Spleen (tissue), 11 donors: Measurements from ENCODE around the gene DNTT. TPM values are rescaled to one million over a fixed set of nuclear protein-coding genes. Genes with fewer than 3 reads are reported as not detected.
"Not testable (repeated sequence)": the region's sequence is repeated elsewhere in the genome, so short reads cannot be mapped to it uniquely, and the experiment has no call there.

ENCODE experiments used
- DNase-seq: peaks from one replicate; pipeline ENCODE4 v3.0.0-alpha.2; 2020
- H3K27ac ChIP-seq, 8 donors: fragments of 200-600 bp; sonication (generic) in 7 of 8; 1 replicate in 4 of 8; 2 replicates in 4 of 8; pipeline versions ENCODE4 v1.5.0 to v1.8.0; 2016 to 2021; ENCODE audit warnings: inconsistent platforms in 4 of 8, mild to moderate bottlenecking in 4 of 8, moderate library complexity in 1 of 8
- H3K27me3 ChIP-seq, 7 donors: fragments of 200-600 bp; sonication (generic) in 6 of 7; replicated peaks in 1 of 7; 1 replicate in 4 of 7; 2 replicates in 3 of 7; pipeline versions ENCODE4 v1.5.0 to v1.8.0; 2016 to 2021; ENCODE audit warnings: inconsistent platforms in 3 of 7, mild to moderate bottlenecking in 1 of 7
- H3K36me3 ChIP-seq, 6 donors: fragments of 200-600 bp; sonication (generic) in 5 of 6; 1 replicate in 4 of 6; 2 replicates in 2 of 6; pipeline versions ENCODE4 v1.5.0 to v1.8.0; 2016 to 2021; ENCODE audit warnings: inconsistent platforms in 2 of 6
- H3K4me1 ChIP-seq, 6 donors: fragments of 200-600 bp; sonication (generic) in 5 of 6; 1 replicate in 3 of 6; 2 replicates in 3 of 6; pipeline versions ENCODE4 v1.5.0 to v1.8.0; 2016 to 2021; ENCODE audit warnings: inconsistent platforms in 3 of 6
- H3K4me3 ChIP-seq, 8 donors: fragments of 200-600 bp; sonication (generic) in 7 of 8; 1 replicate in 4 of 8; 2 replicates in 4 of 8; pipeline versions ENCODE4 v1.5.0 to v1.8.0; 2016 to 2021; ENCODE audit warnings: inconsistent platforms in 4 of 8, mild to moderate bottlenecking in 4 of 8, moderate library complexity in 2 of 8
- H3K9me3 ChIP-seq, 8 donors: fragments of 200-600 bp; sonication (generic) in 7 of 8; 1 replicate in 4 of 8; 2 replicates in 4 of 8; pipeline versions ENCODE4 v1.5.0 to v1.8.0; 2016 to 2021; ENCODE audit warnings: inconsistent platforms in 4 of 8
- POLR2A ChIP-seq, 3 donors: fragments of 450-650 bp; IDR thresholded peaks; one replicate each; pipeline ENCODE4 v1.5.1; 2017; ENCODE audit warnings: antibody characterized with exemption in 3 of 3, mild to moderate bottlenecking in 1 of 3
- POLR2AphosphoS5 ChIP-seq, 3 donors: sonication (generic); formaldehyde crosslinking; IDR thresholded peaks; one replicate each; pipeline ENCODE4 v1.5.1; 2017; ENCODE audit warnings: antibody characterized with exemption in 3 of 3
- WGBS, 5 donors: extraction: QIAGEN DNeasy Blood & Tissue Kit in 3 of 5; methylation state at CpG; one replicate each; pipeline versions ENCODE4 v1.1.5 to v1.1.7; 2013 to 2018; 5-methylcytosine and 5-hydroxymethylcytosine counted together
- intact Hi-C: fragments of 100-400 bp; cut with DNase I; formaldehyde crosslinking; loops from one replicate; pipeline ENCODE4 v1.15.0; 2023; ENCODE audit warnings: low total_unique reads
- polyA plus RNA-seq, 3 donors: library from polyadenylated mRNA; stranded (reverse); fragments of 200-250 nt; gene quantifications; one replicate each; pipeline ENCODE4 v1.2.1, GENCODE V29; 2013
- total RNA-seq, 7 donors: library from RNA; depleted of rRNA in 3 of 7; stranded (reverse); fragments of >200 nt in 3 of 7; fragmentation: NEBNext Ultra II Directional in 4 of 7; extraction: Animal tissue kit (Norgen Biotek cat#: 25700) in 4 of 7; gene quantifications; one replicate each; pipeline versions ENCODE4 v1.1.0 to v1.2.1, GENCODE V29; 2016 to 2021
- TF ChIP-seq, protein P1 (sequence below), 11 experiments: fragments of 200-600 bp in 7 of 11; fragments of 450-650 bp in 4 of 11; sonication (generic) in 4 of 11; IDR thresholded peaks in 8 of 11; conservative IDR thresholded peaks in 3 of 11; 1 replicate in 7 of 11; 2 replicates in 4 of 11; pipeline versions ENCODE4 v1.4.0 to v1.8.0; 2016 to 2021; ENCODE audit warnings: antibody characterized with exemption in 11 of 11, inconsistent platforms in 4 of 11, mild to moderate bottlenecking in 1 of 11
- donor health status: healthy with polysubstance abuse.
- donor health status: DM: no; HTN: no; CAD: no; lungs with moderate emphysema.
- donor health status: DM: no; HTN: no; CAD: no.
- donor health status: Bipolar disorder and iron deficiency.
- donor health status: healthy.
- donor health status: DM: no; HTN: no; CAD: no.
- donor health status: DM: yes; HTN: yes; CAD: no.

DNTT gene
- total and polyA plus RNA-seq, 10 donors, result 0.08 to 0.59 TPM; not detected in 8

DNA sequence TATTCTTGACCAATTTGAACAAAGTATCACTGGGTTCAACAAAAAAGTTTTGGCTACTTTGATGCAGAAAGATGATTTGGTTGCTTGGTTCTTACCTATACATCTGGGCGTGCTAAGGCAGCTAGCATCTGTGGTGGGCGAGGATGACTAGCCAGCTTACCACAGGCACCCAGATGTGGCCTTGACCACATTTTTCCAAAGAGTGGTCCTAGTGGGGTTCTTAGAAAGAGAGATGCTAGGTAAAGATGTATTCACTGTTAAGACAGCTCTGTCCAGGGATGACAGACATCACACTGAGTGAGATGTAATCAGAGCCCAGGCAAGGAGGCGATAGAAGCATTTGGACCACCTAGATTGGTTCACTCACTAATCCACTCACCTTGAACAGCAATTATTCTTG lies 785 bp downstream of the DNTT start:
- H3K36me3 ChIP-seq, result no peaks in the 10 kb centered on the region
- intact Hi-C loops, result no loop called here
- no peaks in the 10 kb centered on the region for H3K9me3 ChIP-seq
- 62 to 83% (median 82%) methylated on average over 3 of the region's 3 CpGs for WGBS, 5 donors
- H3K4me1 ChIP-seq, result peaks cover 3 to 32% (median 14%) of the 10 kb centered on the region in 6 donors
- H3K27ac ChIP-seq, result no peak overlapping the region
- no peak overlapping the region for H3K4me3 ChIP-seq
- H3K27me3 ChIP-seq, result peaks cover 0 to 18% (median 0%) of the 10 kb centered on the region in 7 donors
- no peak for DNase-seq
- TF ChIP-seq POLR2AphosphoS5 (IDR thresholded peaks at IDR 0.05), result no peak
- no peak for TF ChIP-seq POLR2A (IDR thresholded peaks at IDR 0.05)
- TF ChIP-seq, protein P1, sequence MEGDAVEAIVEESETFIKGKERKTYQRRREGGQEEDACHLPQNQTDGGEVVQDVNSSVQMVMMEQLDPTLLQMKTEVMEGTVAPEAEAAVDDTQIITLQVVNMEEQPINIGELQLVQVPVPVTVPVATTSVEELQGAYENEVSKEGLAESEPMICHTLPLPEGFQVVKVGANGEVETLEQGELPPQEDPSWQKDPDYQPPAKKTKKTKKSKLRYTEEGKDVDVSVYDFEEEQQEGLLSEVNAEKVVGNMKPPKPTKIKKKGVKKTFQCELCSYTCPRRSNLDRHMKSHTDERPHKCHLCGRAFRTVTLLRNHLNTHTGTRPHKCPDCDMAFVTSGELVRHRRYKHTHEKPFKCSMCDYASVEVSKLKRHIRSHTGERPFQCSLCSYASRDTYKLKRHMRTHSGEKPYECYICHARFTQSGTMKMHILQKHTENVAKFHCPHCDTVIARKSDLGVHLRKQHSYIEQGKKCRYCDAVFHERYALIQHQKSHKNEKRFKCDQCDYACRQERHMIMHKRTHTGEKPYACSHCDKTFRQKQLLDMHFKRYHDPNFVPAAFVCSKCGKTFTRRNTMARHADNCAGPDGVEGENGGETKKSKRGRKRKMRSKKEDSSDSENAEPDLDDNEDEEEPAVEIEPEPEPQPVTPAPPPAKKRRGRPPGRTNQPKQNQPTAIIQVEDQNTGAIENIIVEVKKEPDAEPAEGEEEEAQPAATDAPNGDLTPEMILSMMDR (IDR thresholded peaks at IDR 0.05 in 8 of 11, conservative IDR thresholded peaks at IDR 0.05 in 3 of 11), result no peak

DNA sequence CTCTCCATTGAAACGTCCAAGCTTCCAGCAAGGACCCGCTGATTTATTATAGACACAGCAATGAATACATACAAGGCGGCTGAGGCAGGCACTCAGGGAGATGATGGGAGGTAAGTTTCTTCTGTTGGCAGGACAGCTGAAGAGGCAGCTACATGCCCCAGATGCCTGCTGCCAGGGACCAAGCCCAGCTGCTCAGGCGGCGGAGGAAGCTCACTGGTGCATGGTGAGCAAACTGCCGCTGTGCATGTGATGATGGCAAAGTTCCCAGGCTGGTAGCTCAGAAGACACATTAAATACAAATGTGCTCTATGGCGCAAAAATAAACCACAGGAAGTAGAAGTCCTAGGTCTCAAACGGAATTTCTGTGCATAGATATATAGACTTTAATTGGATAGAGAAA lies 2.3 kb downstream of the DNTT start:
- DNase-seq, result peak; percentile 89
- Histone ChIP-seq H3K4me3 (no peak overlapping the region), H3K9me3 (no peaks in the 10 kb centered on the region), H3K27ac (peak overlapping the region in 4 of 8 donors; percentile 13 to 42 (median 27)), H3K36me3 (no peaks in the 10 kb centered on the region), H3K27me3 (peaks cover 0 to 18% (median 0%) of the 10 kb centered on the region in 7 donors), H3K4me1 (peaks cover 3 to 18% (median 13%) of the 10 kb centered on the region in 6 donors)
- 11 to 20% (median 15%) methylated on average over 8 of the region's 8 CpGs for WGBS, 5 donors
- intact Hi-C loops, result no loop called here
- TF ChIP-seq POLR2AphosphoS5 (IDR thresholded peaks at IDR 0.05) (peak in 2 of 3 donors; percentile 37 to 67), POLR2A (IDR thresholded peaks at IDR 0.05) (no peak)

DNA sequence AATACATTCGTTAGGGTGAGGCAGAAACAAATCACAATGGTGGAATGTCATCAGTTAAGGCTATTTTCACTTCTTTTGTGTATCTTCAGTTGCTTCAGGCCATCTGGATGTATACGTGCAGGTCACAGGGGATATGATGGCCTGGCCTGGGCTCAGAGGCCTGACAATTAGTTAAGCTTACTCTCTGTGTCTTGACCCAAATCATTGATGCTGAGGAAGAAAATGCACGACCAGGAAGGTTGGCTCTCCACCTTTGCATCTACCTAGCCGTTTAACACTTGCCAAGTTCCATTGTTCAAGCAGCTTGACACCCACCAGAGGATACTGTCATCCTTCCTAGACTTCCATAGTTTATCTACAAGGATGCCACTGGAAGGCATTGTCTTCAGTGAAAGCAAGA lies 4.6 kb downstream of the DNTT start:
- H3K4me3 ChIP-seq, intact Hi-C loops, DNase-seq, H3K9me3 ChIP-seq, H3K27ac ChIP-seq, H3K36me3 ChIP-seq: not testable (repeated sequence)
- WGBS, 5 donors, result 47 to 64% (median 61%) methylated on average over 4 of the region's 4 CpGs
- peaks cover 0 to 14% (median 0%) of the 10 kb centered on the region in 7 donors for H3K27me3 ChIP-seq
- H3K4me1 ChIP-seq, result peaks cover 3 to 18% (median 13%) of the 10 kb centered on the region in 6 donors

DNA sequence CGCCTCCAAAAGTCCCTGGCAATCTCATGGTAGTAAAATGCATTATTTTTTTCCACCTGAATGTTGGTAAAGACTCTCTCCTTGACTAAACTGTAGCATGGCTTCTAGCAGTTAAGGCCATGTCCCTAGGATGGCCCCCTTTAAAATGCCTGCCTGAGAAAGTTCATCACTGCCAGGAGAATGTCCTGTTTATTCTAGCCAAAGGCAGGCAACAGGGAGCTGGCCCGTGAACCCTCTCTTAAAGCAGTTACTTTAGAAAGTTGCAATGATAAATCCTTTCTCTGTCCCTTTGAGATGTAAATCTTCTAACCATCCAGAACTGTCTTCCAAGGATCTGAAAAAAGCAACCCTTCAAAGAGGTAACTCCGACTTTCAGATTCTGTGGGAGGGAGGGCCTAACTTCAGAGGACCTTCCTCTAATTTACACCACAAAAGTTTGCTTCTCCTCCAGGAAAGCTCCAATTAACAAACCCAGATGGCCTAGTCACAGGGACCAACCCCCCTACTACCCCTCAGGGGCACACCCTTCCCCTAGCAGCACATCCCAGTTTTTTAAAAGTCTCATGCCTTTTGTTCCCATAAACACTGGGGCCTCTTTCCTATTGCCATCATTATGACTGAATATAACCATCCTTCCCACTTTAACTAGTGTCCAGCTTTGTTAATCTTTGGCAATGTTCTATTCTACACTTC lies 5.5 kb downstream of the DNTT start:
- Histone ChIP-seq H3K4me1 (peaks cover 3 to 18% (median 13%) of the 10 kb centered on the region in 6 donors), H3K36me3 (no peaks in the 10 kb centered on the region), H3K27me3 (peaks cover 0 to 13% (median 0%) of the 10 kb centered on the region in 7 donors), H3K9me3 (no peaks in the 10 kb centered on the region), H3K4me3 (no peak overlapping the region), H3K27ac (no peak overlapping the region)
- intact Hi-C loops, result loop anchor here (10.0 kb wide), 1 partner anchor 295 kb away; no protein-coding TSS in a partner anchor
- TF ChIP-seq, protein P1 (IDR thresholded peaks at IDR 0.05 in 8 of 11, conservative IDR thresholded peaks at IDR 0.05 in 3 of 11), result no peak
- TF ChIP-seq POLR2AphosphoS5 (IDR thresholded peaks at IDR 0.05) (no peak), POLR2A (IDR thresholded peaks at IDR 0.05) (no peak)
- WGBS, 5 donors, result 64 to 72% (median 68%) methylated on average over 3 of the region's 3 CpGs
- no peak for DNase-seq

DNA sequence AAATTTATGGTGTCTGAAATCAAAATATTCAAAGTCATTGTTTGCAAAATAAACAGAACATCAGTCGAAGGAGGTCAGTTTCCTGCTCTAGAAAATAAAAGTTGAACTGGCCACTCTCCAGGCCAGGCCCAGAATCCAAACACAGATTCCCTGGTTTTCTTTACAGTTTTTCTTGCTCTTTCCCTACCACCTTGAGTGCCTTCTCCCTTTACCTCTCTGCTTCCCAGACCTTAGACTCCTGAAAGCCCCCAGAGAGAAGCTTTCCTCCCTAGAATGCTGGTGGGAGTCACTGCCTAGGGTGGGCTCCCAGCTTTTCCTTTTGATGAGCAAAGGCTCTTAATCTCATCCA lies 6.1 kb downstream of the DNTT start:
- no peak for DNase-seq
- peaks cover 3 to 18% (median 13%) of the 10 kb centered on the region in 6 donors for H3K4me1 ChIP-seq
- H3K36me3 ChIP-seq, result no peaks in the 10 kb centered on the region
- no peak overlapping the region for H3K4me3 ChIP-seq
- no peak overlapping the region for H3K27ac ChIP-seq
- 18 to 50% (median 38%) methylated on average over 1 of the region's 1 CpG for WGBS, 5 donors
- intact Hi-C loops, result loop anchor here (10.0 kb wide), 1 partner anchor 295 kb away; no protein-coding TSS in a partner anchor
- TF ChIP-seq, protein P1 (IDR thresholded peaks at IDR 0.05 in 8 of 11, conservative IDR thresholded peaks at IDR 0.05 in 3 of 11), result no peak
- no peak for TF ChIP-seq POLR2AphosphoS5 (IDR thresholded peaks at IDR 0.05)
- no peak for TF ChIP-seq POLR2A (IDR thresholded peaks at IDR 0.05)
- no peaks in the 10 kb centered on the region for H3K9me3 ChIP-seq
- H3K27me3 ChIP-seq, result peaks cover 0 to 15% (median 0%) of the 10 kb centered on the region in 7 donors
